GM12865 (cell line): Measurements from ENCODE around the gene SYDE2.

Source experiments
- DNase-seq: peaks from one replicate; pipeline ENCODE4 v3.0.0; 2010; ENCODE audit warnings: low read depth
- H3K4me3 ChIP-seq: 2 replicates; pipeline ENCODE4 v1.5.1; 2011; ENCODE audit warnings: mild to moderate bottlenecking, low read depth, low read length, control low read depth
- TF ChIP-seq, protein P1 (sequence below): IDR thresholded peaks from 2 replicates; pipeline ENCODE4 v1.5.1; 2011; ENCODE audit warnings: low read length, control low read depth, low read depth, inconsistent platforms; ENCODE audit not compliant: insufficient read depth; ENCODE audit errors: missing control alignments

SYDE2 gene

DNA sequence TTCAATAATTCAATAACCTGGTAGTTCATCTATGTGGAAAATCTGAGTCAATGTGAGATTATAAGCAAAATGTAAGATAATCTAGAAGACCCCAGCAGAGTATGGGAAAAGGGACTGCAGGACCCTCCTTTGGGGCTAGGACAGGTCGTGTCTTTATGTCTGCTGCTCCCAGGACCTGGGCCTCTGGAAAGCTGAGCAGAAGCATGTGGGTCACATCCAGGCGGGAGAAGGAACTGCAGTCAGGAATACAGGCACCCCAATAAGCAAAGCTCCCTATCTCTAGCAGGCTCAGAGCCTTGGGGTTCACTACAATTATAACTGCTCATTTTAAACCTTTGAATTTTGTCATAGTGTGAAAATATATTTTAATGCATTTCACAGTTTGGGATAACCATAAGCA, 78.6 kb downstream of the SYDE2 start:
- TF ChIP-seq, protein P1, sequence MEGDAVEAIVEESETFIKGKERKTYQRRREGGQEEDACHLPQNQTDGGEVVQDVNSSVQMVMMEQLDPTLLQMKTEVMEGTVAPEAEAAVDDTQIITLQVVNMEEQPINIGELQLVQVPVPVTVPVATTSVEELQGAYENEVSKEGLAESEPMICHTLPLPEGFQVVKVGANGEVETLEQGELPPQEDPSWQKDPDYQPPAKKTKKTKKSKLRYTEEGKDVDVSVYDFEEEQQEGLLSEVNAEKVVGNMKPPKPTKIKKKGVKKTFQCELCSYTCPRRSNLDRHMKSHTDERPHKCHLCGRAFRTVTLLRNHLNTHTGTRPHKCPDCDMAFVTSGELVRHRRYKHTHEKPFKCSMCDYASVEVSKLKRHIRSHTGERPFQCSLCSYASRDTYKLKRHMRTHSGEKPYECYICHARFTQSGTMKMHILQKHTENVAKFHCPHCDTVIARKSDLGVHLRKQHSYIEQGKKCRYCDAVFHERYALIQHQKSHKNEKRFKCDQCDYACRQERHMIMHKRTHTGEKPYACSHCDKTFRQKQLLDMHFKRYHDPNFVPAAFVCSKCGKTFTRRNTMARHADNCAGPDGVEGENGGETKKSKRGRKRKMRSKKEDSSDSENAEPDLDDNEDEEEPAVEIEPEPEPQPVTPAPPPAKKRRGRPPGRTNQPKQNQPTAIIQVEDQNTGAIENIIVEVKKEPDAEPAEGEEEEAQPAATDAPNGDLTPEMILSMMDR, result no peak
- DNase-seq, result no peak
- H3K4me3 ChIP-seq, result no peak overlapping the region

GRCh38 chr1:85121744-85122143, 79.1 kb downstream of the SYDE2 start:
- no peak overlapping the region for H3K4me3 ChIP-seq
- no peak for DNase-seq
- TF ChIP-seq, protein P1, result no peak

GRCh38 chr1:85118751-85119150, 82.1 kb downstream of the SYDE2 start:
- no peak overlapping the region for H3K4me3 ChIP-seq
- DNase-seq, result no peak
- TF ChIP-seq, protein P1, result no peak

- TF ChIP-seq, protein P1, result no peak
- no peak for DNase-seq
- no peak overlapping the region for H3K4me3 ChIP-seq
Measured at GRCh38 chr1:85116856-85117255, 84.0 kb downstream of the SYDE2 start.

- no peak overlapping the region for H3K4me3 ChIP-seq
- TF ChIP-seq, protein P1, result no peak
- no peak for DNase-seq
Measured at GRCh38 chr1:85115933-85116332, 84.9 kb downstream of the SYDE2 start.

DNA sequence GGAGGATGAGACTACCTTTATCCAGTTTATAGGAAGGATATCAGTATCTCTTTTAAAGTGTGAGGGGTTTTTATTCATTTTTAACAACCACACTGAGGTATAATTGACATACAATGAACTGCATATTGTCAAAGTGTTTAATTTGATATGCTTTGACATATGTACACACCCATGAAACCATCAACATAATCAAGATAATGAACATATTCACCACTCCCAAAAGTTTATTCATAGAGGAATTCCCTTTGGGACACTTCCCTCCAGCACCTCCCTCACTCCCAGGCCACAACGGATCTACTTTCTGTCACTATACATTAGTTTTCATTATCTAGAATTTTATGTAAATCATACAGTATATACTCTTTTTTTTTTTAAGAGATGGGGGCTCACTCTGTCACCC, 89.1 kb downstream of the SYDE2 start:
- no peak for DNase-seq
- H3K4me3 ChIP-seq, result no peak overlapping the region
- TF ChIP-seq, protein P1, result no peak

DNA sequence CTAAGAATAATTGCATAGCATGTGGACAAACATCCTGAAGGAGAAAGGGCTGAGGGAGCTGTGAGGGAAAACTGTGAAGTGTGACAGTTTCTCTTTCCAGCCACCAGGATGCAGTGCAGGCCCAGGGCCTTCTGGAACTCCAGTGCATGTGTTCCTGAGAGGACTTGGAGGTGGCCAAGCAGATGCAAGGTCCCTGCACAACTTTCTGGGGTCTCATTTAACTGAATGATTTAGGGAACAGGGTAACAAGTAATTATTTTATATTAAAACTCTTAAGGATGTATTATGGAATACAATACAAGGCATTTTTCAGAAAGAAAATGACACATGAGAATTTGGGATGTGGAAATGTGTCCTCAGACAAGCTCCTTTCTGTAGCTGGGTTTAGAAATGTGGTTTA, 91.3 kb downstream of the SYDE2 start:
- TF ChIP-seq, protein P1, result peak; percentile 77
- DNase-seq, result peak; percentile 72
- H3K4me3 ChIP-seq, result no peak overlapping the region
